Activated T-cell treated with anti-CD3 and anti-CD28 coated beads for 1 hour (primary cell): Measurements from ENCODE around the gene ZNF600.
A peak's percentile ranks its signal among the peaks of the same experiment; 100 is the strongest.
"Not testable (repeated sequence)": the region's sequence is repeated elsewhere in the genome, so short reads cannot be mapped to it uniquely, and the experiment has no call there.

Experiments
- DNase-seq: peaks from one replicate; pipeline ENCODE4 v3.0.0-alpha.2; 2020; ENCODE audit warnings: low read depth

The ZNF600 gene

GRCh38 chr19:52741951-52742485 lies 44.6 kb downstream of the ZNF600 start:
- no peak for DNase-seq

DNA sequence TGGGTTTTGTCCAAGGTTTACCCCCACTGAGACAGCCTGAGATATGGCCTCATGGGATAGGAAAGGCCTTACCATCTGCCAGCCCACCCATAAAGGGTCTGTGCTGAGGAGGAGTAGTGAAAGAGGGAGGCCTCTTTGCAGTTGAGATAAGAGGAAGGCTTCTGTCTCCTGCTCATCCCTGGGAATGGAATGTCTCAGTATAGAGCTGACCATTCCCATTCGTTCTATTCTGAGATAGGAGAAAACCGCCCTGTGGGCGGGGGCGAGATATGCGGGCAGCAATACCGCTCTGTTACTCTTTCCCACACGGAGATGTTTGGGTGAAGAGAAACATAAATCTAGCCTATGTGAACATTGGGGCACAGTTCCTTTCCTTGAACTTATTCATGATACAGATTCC lies 45.2 kb downstream of the ZNF600 start:
- not testable (repeated sequence) for DNase-seq

GRCh38 chr19:52739576-52739975 lies 47.0 kb downstream of the ZNF600 start:
- DNase-seq: no peak

GRCh38 chr19:52735734-52736133 lies 50.9 kb downstream of the ZNF600 start:
- DNase-seq: no peak

GRCh38 chr19:52734893-52735661 lies 51.5 kb downstream of the ZNF600 start, which contains the start of gene ZNF611:
Gene ZNF611 (minus strand): TSS chr19:52735044. CDS start chr19:52715894, 19,150 bp downstream.
- DNase-seq: peak; percentile 100

GRCh38 chr19:52734331-52734892 lies 52.2 kb downstream of the ZNF600 start:
- DNase-seq: no peak

GRCh38 chr19:52726051-52726450 lies 60.5 kb downstream of the ZNF600 start:
- DNase-seq: not testable (repeated sequence)

- DNase-seq: no peak
Observed at GRCh38 chr19:52725528-52725961, 61.0 kb downstream of the ZNF600 start.

- no peak for DNase-seq
Observed at GRCh38 chr19:52724701-52725514, 61.7 kb downstream of the ZNF600 start.

DNA sequence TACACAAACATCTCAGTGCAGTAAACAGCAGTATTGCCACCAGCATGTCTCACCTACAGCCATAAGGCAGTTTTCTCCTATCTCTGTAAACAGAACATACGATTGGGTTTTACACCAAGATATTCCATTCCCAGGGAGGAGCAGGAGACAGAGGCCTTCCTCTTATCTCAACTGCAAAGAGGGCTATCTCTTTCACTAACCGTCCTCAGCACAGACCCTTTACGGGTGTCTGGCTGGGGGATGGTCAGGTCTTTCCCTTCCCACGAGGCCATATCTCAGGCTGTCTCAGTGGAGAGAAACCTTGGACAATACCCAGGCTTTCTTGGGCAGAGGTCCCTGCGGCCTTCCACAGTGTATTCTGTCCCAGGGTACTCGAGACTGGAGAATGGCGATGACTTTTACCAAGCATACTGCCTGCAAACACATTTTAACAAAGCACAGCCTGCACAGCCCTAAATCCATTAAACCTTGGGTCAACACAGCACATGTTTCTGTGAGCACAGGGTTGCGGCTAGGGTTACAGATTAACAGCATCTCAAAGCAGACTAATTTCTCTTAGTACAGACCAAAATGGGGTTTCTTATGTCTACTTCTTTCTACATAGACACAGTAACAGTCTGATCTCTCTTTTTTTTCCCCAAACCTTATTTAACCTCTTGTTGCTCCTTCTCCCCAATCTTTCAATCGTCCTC lies 62.5 kb downstream of the ZNF600 start:
- not testable (repeated sequence) for DNase-seq

GRCh38 chr19:52722062-52723003 lies 64.3 kb downstream of the ZNF600 start:
- DNase-seq: no peak

DNA sequence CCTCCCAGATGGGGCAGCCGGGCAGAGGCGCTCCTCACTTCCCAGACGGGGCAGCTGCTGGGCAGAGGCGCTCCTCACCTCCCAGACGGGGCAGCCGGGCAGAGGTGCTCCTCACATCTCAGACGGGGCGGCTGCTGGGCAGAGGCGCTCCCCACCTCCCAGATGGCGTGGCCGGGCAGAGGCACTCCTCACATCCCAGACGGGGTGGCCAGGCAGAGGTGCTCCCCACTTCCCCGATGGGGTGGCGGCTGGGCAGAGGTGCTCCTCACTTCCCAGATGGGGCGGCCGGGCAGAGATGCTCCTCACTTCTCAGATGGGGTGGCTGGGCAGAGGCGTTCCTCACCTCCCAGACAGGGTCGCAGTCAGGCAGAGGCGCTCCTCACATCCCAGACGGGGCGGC lies 66.0 kb downstream of the ZNF600 start:
- not testable (repeated sequence) for DNase-seq

DNA sequence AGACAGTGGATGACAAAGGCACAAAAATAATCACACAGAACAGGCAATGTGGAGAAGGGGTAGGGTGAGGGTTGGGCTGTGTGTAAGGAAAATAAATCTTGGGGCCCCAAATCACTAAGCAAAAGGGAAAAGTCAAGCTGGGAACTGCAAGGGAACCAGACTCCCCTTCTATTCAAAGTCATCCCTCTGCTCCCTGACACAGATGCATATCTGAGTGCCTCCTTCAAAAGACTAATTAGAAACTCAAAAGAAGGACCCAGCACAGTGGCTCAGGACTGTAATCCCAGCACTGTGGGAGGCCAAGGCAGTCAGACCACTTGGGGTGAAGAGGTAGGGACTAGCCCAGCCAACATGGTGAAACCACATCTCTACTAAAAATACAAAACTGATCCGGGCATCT lies 70.1 kb downstream of the ZNF600 start:
- DNase-seq: no peak

DNA sequence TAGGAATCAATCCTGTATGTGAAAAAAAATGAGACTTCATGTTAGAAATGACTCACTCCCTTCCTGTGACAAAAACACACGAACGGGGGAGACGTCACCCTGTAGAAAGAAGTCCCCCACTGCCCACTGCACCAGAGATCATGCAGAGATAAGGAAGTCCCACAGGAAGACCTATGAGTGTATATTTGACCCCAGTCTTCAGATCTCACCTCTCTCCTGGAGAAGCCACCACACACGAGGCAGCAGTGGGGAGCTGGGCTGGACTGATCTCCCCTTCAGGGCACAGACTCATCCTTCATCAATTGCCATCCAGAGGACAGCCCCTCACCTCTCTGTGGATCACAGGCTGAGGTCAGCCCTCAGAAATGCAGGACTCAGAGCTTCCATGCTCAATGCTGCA lies 70.7 kb downstream of the ZNF600 start:
- DNase-seq: not testable (repeated sequence)

- not testable (repeated sequence) for DNase-seq
Observed at GRCh38 chr19:52715330-52715729, 71.3 kb downstream of the ZNF600 start.
